Stimulated activated CD4-positive, alpha-beta T cell treated with anti-CD3 and anti-CD28 coated beads, Interleukin-12 subunit alpha, Interleukin-12 subunit beta, amount 100 ng/mL, for 4 hours (primary cell): ENCODE data around the gene NUDT15.
"Not testable (repeated sequence)": the region's sequence is repeated elsewhere in the genome, so short reads cannot be mapped to it uniquely, and the experiment has no call there.

ENCODE experiments used
- DNase-seq: peaks from one replicate; pipeline ENCODE4 v3.0.0-alpha.2; 2020

The NUDT15 gene

GRCh38 chr13:48037346-48038173 lies at the start of gene NUDT15:
NUDT15 (plus strand) TSS chr13:48037726; CDS start chr13:48037747, 21 bp downstream.
- DNase-seq, result peak; percentile 91

GRCh38 chr13:47990427-47990826 lies 47.1 kb upstream of the NUDT15 start:
- DNase-seq, result no peak

GRCh38 chr13:47990920-47991466 lies 46.5 kb upstream of the NUDT15 start:
- DNase-seq, result no peak

- DNase-seq, result no peak
Measured at GRCh38 chr13:47991859-47992258, 45.7 kb upstream of the NUDT15 start.

- no peak for DNase-seq
Measured at GRCh38 chr13:47997384-47997783, 40.1 kb upstream of the NUDT15 start.

GRCh38 chr13:47999973-48000372 lies 37.6 kb upstream of the NUDT15 start:
- no peak for DNase-seq

GRCh38 chr13:48000559-48001113 lies 36.9 kb upstream of the NUDT15 start:
- no peak for DNase-seq

GRCh38 chr13:48001114-48001881 lies 36.2 kb upstream of the NUDT15 start, which contains the start of gene SUCLA2:
SUCLA2 (minus strand) TSS chr13:48001273; CDS start chr13:48001269, 4 bp downstream.
- peak; percentile 93 for DNase-seq

- not testable (repeated sequence) for DNase-seq
Measured at GRCh38 chr13:48001999-48002398, 35.5 kb upstream of the NUDT15 start.

GRCh38 chr13:48004201-48004600 lies 33.3 kb upstream of the NUDT15 start:
- DNase-seq, result no peak

- no peak for DNase-seq
Measured at GRCh38 chr13:48006396-48006795, 31.1 kb upstream of the NUDT15 start.

- DNase-seq, result no peak
Measured at GRCh38 chr13:48009284-48009683, 28.2 kb upstream of the NUDT15 start.

GRCh38 chr13:48010698-48011097 lies 26.8 kb upstream of the NUDT15 start:
- DNase-seq, result no peak

GRCh38 chr13:48012668-48013067 lies 24.9 kb upstream of the NUDT15 start:
- no peak for DNase-seq

- no peak for DNase-seq
Measured at GRCh38 chr13:48014359-48014758, 23.2 kb upstream of the NUDT15 start.

- DNase-seq, result no peak
Measured at GRCh38 chr13:48018637-48019036, 18.9 kb upstream of the NUDT15 start.

- no peak for DNase-seq
Measured at GRCh38 chr13:48019796-48020195, 17.7 kb upstream of the NUDT15 start.

- DNase-seq, result no peak
Measured at GRCh38 chr13:48028066-48028465, 9.5 kb upstream of the NUDT15 start.

- DNase-seq, result no peak
Measured at GRCh38 chr13:48029859-48030258, 7.7 kb upstream of the NUDT15 start.

- DNase-seq, result no peak
Measured at GRCh38 chr13:48038761-48039160, 1.2 kb downstream of the NUDT15 start.

- no peak for DNase-seq
Measured at GRCh38 chr13:48040049-48040448, 2.5 kb downstream of the NUDT15 start.

GRCh38 chr13:48040896-48041295 lies 3.4 kb downstream of the NUDT15 start:
- DNase-seq, result no peak

GRCh38 chr13:48042894-48043293 lies 5.4 kb downstream of the NUDT15 start:
- no peak for DNase-seq
